Stimulated activated CD4-positive, alpha-beta T cell treated with anti-CD3 and anti-CD28 coated beads, Interleukin-15, amount 100 ng/mL, for 48 hours (primary cell): Measurements from ENCODE around the gene HAP1.
A peak's percentile ranks its signal among the peaks of the same experiment; 100 is the strongest.

Source experiments
- DNase-seq, 2 donors: peaks; one replicate each; pipeline ENCODE4 v3.0.0-alpha.2; 2020; ENCODE audit warnings: low read depth in 2 of 2

HAP1 gene

GRCh38 chr17:41763327-41763726 is 28.9 kb upstream of the HAP1 start:
- DNase-seq, result no peak

- DNase-seq, result no peak
Measured at GRCh38 chr17:41762841-41763240, 28.4 kb upstream of the HAP1 start.

DNA sequence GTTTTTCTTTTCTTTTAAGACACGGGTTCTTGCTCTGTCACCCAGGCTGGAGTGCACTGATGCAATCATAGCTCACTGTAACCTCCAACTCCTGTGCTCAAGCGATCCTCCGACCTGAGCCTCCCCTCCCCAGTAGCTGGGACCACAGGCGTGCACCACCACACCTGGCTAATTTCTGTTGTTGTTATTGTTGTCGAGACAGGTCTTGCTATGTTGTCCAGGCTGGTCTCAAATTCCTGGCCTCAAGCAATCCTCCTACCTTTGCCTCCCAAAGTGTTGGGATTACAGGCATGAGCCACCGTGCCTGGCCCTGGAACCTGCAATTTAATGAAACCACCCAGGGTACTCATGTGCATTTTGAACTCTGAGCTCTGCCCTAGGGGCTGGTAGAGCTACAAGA is 27.9 kb upstream of the HAP1 start:
- no peak for DNase-seq

- no peak for DNase-seq
Measured at GRCh38 chr17:41760878-41761277, 26.4 kb upstream of the HAP1 start.

GRCh38 chr17:41758601-41759000 is 24.2 kb upstream of the HAP1 start:
- DNase-seq, result no peak

- DNase-seq, result no peak
Measured at GRCh38 chr17:41754066-41754465, 19.6 kb upstream of the HAP1 start.

GRCh38 chr17:41751288-41751687 is 16.8 kb upstream of the HAP1 start:
- DNase-seq, result no peak

GRCh38 chr17:41750862-41751261 is 16.4 kb upstream of the HAP1 start:
- DNase-seq, result no peak

- DNase-seq, result no peak
Measured at GRCh38 chr17:41748275-41748674, 13.8 kb upstream of the HAP1 start.

GRCh38 chr17:41741709-41742108 is 7.3 kb upstream of the HAP1 start:
- no peak for DNase-seq

DNA sequence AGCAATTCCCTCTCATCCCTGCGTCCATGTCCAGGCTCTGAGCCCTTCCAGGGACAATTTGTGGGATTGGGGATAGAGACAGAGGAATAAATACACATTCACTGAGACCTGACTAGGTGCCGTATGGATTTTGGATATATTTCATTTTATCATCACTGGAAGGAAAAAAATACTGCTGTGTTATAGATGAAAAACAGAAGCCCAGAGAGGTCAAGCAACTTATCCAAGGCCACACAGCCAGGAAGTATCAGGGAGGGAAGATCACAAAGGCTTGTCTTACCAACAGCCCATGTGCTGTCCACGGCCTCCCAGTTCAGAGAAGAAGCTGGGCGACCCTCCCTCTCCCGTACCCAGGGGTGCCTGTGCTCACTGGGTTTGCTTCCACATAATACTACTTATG is 6.1 kb upstream of the HAP1 start:
- DNase-seq, result no peak

- DNase-seq, result no peak
Measured at GRCh38 chr17:41739661-41740352, 5.4 kb upstream of the HAP1 start.

GRCh38 chr17:41738801-41739112 is 4.3 kb upstream of the HAP1 start:
- no peak for DNase-seq

DNA sequence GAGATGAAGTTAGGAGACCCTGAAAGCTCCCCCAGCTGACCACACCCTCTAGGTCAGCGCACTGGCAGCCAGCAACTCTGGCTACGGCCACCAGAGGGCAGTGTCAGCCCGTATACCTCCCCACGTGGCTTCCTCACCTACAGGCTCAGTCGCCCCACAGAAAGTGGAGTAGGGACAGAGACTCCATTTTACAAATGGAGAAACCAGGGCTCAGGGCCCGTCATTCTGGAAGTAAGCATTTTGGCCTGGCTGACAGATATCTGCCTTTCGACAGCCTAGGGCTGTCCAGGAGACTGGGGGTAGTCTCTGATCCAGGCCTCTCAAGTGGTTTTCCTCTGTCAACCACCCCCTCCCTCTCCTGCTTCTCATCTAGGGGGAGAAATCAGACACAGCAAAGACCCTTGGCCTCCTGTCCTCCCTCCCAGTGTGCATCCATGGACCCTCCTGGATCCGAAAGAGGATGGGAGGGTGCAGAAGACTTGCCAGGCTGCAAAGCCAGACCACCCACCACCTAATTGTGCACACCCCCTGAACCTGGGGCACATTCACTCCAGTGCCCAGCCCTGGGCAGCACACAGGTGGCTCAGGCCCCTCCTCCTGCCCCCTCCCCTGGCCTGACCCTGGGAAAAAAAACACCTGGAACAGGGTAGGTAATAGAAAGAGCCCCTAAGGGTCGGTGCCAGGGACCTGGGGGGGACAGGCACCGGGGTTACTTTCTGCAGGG is 3.8 kb upstream of the HAP1 start:
- peak; percentile 62 to 73 for DNase-seq

DNA sequence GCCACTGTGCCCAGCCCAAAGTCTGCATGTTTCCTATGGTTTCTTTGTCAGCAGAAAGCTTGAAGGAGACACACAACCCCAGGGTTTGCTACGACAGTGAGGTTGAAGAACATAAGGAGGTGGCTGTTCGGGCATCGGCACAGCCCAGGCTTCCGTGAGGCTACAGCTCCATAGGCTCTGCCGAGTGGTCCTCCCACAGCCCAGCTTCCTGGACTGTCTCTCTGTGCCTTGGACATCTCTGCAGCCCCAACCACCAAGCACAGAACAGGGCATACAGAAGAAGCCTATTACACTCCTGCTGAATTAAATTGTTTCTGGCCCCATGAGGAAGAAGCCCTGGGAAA is 3.2 kb upstream of the HAP1 start:
- no peak for DNase-seq

DNA sequence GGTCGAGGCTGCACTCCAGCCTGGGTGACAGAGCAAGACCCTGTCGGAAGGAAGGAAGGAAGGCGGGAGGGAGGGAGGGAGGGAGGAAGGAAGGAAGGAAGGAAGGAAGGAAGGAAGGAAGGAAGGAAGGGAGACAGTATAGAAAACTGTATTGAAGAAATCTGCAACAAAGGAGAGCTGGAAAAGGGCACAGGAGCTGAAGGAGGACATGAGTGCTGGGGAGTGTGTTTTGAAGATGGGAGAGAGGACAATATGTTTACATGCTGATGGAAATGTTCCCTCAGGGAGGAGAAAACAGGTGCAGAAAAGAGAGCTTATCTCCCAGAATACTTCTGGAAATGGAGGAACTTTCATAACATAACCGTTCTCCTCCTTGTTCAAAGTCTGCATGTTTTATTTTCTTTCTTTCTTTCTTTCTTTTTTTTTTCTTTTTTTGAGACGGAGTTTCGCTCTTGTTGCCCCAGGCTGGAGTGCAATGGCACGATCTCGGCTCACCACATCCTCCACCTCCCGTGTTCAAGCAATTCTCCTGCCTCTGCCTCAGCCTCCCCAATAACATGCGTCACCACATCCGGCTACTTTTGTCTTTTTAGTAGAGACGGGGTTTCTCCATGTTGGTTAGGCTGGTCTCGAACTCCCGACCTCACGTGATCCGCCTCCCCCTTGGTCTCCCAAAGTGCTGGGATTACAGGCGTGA is 2.7 kb upstream of the HAP1 start:
- no peak for DNase-seq

DNA sequence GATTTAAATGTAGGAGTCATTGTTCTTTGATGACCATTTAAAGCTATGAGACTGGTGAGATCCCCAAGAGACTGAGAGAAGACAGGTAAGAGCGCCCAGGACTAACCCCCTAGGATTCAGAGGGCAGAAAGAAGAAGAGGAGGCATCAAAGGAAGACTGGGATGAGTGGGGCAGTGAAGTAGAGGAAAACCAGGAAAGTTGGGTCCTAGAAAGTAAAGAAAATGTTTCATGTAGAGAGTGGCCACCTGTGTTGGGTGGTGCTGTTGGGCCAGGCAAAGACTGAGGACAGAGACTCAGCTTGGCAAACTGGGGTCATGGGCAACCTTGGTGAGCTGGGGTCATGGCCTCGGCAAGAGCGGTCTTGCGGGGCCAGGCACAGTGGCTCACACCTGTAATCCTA is 1.3 kb upstream of the HAP1 start:
- DNase-seq, result no peak

GRCh38 chr17:41734949-41735313 is 488 bp upstream of the HAP1 start:
- DNase-seq, result no peak

- no peak for DNase-seq
Measured at GRCh38 chr17:41733348-41734138, 900 bp downstream of the HAP1 start.

DNA sequence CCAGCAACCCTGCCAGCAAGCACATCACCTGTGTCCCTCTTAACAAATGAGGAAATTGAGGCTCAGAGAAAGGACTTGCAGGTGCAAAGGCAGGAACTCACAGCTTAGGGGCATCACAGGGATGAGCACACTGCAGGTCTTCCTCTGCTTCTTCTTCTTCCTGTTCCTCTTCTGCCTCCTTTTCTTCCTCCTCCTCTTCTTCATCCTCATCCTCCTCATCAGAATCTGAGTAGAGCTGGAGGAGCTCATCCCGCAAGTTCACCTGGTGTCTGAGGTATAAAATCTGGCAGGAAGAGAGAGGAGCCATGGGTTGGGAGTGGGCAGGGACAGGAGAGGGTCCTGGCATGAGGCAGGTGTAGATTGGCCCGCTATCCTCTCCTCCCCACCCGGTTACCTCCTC is 2.6 kb downstream of the HAP1 start:
- no peak for DNase-seq

- DNase-seq, result no peak
Measured at GRCh38 chr17:41730479-41730878, 4.0 kb downstream of the HAP1 start.

DNA sequence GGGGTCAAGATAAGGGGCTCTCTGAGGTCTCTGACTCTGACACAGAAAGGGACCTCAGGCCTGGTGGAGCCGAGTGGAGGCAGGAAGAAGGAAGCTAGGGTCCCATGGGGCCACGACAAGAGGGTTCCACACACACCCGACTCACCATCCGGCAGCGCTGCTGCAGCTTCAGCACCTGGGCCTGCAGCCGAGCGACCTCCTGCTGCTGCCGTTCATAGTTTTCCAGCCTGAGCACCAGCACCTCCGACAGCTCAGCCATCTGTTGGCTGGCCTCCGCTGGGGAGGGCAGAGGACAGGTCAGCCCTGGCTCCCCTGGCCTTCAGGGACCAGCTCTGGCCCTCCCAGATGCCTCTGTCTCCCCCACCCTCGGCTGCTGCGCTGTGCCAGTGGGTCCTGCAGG is 6.4 kb downstream of the HAP1 start:
- no peak for DNase-seq

- DNase-seq, result no peak
Measured at GRCh38 chr17:41725134-41725533, 9.3 kb downstream of the HAP1 start.
